NCI-H1105 (cell line): Measurements from ENCODE around the gene PAPSS2.

ENCODE experiments used
- DNase-seq: peaks from one replicate; lab custom pipeline; 2025; lab: John Stamatoyannopoulos, UW

Gene PAPSS2

DNA sequence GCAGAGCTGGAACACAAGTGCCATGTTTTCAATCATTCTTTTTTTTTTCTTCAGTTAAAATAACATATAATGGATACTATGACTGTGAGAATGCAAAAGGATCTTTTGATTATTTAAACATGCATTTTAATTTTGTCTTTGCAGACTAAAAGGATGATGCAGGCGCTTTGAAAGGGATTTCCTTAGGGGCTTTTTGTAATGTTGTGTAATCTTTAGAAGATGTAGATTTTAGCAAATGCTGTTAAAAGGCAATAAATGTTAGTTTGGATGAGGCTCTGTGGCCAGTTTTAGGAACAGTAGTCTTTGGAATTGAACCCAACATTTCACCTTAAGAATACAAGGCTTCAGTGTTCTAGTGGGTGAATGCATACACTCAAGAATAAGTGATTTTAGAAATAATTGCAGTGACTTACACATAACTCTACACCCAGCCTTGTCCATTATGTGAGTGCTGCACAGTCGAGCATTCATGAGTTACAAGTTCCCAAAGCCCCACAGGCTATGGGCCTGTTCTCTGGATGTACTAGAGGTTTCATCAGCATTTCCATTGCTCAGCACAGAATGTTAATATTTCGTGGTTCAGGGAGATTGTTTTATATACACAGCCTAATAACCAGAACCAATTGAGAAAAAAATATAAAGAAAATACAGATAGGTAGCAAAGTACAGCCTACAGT is 11.6 kb downstream of the PAPSS2 start:
- DNase-seq = no peak

DNA sequence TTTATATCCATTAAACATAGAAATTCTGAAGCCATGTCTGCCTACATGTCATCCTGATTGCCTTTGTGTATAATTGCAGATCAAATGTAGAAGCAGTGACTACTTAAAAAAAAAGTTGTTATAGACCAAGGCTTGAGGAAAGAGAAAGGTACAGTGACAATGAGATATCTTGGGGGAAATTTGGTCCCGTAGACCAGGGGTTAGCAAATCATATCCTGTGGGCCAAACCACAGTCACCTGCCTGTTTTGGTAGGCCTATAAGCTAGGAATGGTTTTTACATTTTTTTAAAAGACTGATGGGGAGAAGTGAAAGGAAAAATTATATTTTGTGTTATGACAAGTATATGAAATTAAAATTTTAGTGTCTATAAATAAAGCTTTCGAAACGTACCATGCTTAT is 12.9 kb downstream of the PAPSS2 start:
- no peak for DNase-seq

DNA sequence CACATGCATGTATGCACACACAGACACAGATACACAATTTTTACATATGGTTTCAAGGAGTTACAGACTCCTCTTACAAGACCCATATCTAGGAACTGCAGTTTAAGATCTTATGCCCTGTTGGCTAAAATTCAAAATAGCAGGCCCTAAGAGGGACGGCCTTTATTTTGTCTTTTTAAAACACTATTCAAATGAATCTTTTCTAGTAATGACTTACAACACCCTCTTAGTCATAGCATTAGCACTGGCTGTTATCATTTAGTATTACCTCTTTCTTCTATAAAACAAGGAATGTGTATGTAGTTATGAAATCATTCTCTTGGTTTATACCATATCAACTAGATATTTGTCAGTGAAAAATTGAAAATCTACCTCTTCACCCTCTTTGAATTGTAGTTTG is 15.3 kb downstream of the PAPSS2 start:
- no peak for DNase-seq

DNA sequence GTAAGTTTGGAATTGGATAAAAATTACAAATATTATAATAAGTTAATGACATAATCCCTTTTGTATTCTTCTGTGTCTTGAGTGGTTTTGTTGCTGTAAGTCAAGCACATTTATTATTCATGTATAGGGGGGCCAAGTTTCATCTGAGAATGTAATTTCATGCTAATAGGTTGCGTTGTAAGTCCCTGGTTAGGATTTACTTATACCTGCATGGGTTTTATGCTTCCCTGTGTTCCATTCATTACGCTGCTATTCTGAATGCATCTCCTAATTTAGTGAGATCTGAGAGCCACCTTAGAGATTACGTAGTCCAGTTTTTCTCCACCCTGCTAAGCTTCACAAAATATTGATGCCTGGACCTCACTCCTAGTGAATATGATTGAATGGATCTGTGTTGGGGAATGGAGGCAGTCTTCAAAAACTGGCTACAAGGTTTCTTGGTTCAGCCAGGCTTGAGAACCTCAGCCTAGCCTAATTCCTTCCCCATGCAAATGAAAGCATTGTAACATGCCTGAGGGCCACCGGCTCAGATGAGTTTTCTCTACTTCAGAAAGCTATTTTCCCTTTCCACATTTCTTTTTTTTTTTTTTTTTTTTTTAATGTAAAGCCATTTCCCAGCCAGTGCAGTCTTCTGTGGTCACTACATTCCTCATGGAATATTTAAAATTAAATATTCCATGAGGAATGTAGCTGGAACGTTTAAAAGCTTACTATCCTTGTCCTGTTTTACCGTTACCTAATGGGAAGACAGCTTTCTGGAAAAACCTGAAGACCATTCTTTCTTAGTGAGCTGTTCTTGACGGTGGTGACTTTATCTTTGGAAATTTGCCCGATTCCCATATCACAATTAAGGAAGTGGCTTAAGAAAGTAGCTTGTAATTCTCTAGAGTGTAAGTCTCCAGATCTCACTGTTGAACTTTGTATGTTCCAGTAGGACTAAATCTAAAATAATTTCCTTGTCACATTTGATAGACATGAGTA is 16.0 kb downstream of the PAPSS2 start:
- no peak for DNase-seq

DNA sequence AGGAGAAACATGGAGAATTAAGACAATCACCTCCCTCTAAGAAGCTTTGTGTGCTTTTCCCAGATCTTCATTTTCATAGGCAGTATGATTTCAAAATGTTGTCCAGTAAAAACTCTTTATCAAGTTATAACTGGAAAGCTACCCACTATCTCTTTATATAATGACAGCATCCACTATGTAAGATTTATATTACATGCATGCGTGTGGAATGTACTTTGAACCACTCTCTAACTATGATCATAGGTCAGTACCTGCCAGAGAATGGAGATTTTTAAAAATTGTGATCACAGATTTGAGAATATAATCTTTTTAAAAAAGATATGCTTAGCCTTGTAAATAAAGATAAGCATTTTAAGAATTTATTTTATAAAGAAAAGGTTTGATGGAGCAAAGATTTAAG is 17.9 kb downstream of the PAPSS2 start:
- no peak for DNase-seq

DNA sequence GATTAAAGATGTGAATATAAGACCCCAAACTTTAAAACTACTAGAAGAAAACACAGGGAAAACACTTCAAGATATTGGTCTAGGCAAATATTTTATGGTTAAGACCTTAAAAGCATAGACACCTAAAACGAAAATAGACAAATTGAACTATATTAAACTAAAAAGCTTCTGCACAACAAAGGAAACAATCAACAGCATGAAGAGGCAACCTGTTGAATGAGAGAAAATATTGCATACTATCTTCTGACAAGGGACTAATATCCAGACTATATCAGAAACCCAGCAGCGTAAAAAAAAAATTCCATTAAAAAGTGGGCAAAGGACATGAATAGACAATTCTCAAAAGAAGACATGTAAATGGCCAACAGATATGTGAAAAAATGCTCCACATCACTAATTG is 18.6 kb downstream of the PAPSS2 start:
- DNase-seq = no peak

DNA sequence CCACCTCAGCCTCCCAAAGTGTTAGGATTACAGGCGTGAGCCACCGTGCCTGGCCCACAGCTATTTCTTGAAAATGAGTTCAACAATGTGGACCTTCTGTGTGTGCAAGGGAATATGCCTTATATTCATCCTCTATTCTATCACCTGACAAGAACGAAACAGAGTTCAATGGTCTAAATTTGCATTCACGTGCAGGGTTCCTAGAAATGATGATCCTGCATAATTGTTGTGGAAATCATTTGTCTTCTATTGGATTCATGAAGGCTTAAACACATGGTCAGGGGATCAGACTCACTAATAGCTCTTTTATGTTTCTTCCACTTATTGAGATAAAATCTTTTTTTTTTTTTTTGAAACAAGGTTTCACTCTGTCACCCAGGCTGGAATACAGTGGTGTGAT is 23.7 kb downstream of the PAPSS2 start:
- DNase-seq = no peak

DNA sequence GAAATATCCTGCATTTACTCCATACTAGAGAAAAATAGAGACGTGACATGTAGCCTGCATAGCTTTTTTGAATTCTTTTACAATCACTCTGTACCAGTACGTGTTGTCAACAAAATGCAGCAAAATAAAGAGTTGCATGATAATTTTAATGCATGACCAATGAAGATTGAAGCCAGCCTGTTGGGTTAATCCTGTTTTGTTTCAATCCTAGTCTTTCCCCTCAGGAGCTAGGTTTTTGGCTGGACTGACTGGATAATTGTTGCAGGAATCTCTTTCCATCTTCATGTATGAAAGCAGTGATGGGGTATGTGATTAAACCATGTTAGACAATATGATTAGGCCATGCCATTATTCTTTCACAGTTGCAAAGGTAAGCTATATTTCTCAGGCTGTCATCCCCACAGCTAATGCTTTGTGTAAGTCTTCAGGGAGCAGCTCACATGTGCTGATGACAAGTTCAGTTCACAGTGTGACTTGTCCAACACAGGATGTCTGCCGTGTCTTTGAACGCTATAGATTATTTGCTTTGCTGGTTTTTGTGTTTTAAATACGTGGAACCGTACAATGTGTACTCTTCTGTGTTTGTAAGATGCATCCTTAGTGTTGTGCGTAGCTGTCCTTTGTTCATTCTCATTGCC is 24.4 kb downstream of the PAPSS2 start:
- DNase-seq = no peak

DNA sequence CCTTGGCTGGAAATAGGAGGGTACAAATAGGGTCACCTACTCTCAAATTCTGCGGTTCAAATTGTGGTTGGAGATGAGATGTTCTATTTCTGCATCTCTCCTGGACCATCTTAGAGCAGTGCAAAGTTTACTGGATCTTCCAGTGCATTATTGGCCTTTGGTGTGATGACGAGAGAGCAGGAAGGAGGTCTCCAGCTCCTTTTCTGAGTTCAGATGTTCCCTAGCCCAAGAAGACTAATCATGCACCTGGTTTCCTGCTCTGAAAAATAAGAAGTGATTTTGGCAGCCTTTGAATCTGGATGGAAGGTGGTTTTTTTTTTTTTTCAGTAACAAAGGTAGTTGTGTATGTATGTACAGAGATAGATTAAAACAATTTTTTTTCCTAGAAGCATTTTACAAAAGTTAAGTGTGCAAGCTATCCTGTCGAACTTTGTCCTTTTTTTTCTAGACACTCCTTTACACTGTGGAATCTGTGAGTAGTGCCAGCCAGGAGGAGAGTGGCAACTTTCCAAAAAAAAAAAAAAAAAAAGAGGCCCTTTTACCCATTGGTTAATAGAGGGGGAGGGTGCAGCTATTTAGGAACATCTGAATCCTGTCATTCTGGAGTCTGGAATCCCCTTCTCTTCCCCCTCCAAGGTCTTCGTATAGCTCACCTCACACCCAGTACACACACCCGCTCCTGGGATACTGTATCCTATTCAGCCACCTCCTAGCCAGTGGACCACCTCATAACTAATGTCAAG is 26.3 kb downstream of the PAPSS2 start:
- DNase-seq = no peak

DNA sequence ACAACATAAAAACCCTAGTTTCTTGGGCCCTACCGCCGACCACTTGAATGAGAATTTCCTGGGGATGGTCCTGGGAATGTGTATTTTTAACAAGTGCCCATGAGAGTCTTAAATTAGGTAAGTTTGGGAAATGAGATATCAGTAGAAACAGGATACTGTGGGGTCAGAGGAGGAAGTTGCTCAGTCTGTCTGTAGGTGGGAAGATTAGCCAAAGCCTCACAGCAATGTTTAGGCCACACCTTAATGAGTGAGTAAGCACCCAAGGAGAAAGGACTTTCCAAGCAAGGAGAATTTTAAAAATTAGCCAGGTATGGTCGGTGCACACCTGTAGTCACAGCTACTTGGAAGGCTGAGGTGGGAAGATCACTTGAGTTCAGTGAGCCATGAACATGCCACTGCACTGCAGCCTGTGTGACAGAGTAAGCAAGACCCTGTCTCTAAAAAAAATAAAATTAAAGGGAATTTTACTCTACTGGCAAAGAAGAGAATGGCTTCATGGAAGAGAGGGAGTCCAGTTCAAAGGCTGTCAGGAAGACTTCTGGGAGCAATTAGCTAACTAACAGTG is 31.9 kb downstream of the PAPSS2 start:
- DNase-seq = no peak

DNA sequence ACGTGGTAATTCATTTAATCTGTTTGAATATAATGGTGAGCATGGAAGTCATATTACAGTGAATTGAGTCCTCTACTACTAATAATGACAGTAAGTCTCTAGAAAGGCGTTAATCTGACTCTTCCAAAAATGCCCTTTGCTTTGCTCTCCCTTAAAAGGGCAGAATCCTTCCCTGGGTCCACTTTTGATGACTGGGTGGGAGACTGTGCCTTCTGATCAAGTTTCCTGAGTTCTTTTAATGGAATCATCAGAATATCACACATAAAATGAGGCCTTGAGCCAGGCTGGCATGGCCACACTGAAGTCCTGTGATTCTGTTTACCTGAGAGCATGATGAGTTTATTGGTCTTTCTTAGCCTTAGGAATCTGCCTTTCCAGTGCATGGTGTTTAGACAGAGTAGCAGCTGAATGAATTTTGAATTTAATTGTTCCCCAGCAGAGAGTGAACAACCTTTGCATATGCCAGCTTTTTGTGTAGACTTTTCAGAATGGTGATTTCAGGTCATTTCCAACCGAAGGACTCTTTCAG is 33.3 kb downstream of the PAPSS2 start:
- no peak for DNase-seq

DNA sequence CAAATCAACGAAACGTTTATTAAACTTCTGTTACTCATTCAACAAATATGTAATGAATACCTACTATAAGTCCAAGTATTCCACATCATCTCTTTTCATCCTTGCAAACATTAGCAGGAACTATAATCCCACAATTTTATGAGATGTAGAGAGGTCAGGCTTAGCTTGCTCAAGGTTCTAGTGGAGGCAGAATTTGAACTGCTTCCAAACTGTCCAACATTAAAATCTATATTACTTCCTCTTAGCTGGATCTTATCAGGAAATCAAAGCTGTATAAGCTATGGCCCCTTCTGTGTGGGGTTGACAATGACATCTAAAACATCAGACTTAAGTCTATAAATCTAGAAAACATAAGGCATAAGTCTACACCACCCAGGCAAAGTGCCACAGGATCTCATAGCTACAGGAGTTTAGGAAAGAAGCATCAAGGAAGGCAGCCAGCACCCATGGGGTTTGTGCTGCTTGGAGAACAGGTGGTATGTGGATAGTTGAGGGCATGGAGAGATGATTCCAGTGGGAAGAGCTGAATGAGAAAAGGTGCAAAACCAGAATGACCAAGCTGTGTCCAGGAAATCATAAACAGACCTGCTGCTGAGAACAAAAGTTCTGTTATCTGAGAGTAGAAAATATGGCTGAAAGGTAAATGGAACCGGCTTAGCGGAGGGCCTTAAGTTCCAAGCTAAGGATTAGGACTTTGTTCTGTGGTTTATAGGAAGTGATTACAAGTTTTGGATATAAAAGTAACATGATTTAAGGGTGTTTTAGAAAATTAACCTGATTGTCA is 34.5 kb downstream of the PAPSS2 start:
- DNase-seq = no peak

DNA sequence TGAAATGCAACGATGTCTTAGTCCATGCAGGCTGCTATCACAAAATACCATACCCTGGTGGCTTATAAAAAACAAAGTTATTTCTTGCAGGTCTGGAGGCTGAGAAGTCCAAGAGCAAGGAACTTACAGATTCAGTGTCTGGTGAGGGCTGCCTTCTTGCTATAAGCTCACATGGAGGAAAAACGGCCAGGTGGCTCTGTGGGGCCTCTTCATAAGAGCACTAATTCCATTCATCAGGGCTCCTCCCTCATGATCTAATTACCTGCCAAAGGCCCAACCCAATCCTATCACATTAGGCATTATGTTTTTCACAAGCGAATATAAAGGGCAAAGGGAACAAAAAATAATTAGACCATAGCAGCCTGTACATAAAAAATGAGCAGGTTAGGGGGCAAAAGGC is 35.4 kb downstream of the PAPSS2 start:
- DNase-seq = no peak

DNA sequence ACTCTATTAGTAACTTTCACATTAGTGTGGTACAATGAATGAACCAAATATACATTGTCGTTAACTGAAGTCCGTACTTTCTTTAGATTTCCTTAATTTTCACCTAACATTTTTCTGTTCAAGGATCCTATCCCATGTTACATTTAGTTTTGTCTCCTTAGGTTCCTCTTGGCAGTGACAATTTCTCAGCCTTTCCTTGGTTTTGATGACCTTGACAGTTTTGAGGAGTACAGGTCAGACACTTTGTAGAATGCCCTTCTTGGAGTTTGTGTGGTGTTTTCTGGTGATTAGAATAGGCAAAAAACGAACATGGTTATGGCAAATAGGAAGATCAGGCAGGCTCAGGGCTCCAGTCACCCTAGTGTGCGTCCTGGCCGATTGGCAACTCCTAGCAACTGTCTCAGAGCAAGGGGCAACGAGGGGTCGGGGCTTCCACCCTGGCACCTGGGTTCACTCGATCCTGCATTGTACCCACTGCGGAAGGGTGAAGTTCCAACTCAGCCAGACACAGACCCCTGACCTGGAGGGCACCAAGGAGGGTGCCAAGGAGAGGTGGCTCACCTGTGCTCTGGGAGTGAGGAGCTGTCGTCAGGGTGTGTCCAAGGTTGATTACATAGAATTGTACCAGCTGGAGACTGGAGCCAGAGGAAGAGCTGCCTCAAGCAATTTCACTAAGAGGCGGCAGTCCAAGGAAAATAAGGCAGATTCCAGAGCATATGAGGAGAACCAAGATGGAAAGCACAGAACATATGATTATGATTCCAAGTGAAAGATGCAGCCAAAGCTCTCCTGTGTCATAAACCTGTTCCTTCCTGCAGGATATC is 37.5 kb downstream of the PAPSS2 start:
- DNase-seq = no peak

DNA sequence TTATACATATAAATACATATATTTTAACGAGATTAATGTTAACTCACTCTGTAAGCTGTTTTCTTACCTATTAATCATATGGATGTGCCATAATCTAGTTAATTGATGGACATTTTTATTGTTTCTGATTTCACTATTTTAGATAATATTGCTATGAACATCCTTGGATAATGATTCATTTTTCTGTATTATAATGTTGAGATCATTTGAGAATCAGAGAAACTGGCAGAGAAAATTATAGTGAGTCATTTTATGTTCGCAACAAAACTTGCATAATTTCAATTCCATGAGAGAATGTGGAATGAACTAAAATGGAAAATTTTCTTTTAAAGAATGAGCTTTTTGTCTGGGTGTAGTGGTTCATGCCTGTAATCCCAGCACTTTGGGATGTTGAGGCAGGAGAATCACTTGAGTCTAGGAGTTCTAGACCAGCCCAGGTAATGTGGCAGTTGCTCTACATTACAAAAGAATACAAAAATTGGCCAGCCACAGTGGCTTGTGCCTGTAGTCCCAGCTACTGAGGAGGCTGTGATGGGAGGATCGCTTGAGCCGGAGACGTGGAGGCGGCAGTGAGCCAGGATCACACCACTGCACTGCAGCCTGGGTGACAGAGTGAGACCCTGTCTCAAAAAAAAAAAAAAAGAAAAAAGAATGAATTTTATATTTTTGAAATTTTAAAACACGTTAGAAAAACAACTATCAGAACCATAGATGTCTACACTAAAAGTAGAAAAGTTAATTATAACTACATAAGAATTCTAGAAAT is 40.5 kb downstream of the PAPSS2 start:
- no peak for DNase-seq

DNA sequence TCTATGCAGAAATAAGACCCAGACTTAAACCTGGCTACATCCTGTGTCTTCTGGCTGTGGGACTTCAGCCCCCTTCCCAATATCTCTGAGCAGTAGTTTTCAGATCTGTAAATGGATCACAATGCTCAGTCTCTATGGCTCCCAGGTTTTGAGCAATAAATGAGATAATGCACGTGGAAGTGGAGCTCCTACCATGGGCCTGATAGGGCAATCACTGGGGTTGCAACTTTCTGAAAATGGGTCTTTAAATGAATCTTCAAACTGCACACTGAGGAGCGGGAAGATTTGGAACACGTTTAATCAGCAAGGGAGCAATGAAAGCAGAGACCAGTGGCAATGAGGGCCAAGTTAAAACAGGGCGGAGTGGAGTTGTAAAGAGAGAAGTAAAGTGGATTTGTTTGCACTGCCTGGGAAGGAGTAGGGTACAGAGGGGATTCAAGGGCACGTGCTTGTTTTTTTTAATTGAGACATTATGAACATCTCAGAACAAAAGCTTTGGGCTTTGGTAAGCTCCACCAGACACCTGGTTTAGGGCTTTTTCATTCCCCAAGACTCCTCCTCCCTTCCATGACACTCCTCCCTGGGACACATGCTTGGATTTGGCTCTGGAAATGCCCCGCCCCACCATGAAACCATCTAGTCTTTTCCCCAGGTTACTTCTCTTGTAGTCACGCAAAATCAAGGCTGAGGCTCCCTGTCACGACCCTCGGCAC is 42.7 kb downstream of the PAPSS2 start:
- no peak for DNase-seq

DNA sequence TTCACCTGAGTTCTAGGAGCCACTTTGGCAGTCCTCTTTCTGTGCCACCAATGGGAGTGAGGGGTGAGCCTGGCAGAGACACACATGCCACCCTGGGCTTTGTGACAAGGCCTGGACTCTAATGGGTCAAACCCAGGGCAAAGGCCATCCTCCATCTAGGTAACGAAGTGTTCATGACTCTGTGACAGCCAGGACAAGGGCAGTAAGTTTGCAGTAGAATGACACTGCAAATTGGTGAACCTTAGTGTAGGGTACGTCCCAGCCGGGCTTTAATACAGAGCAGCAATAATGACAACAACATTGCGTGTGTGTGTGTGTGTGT is 43.3 kb downstream of the PAPSS2 start:
- DNase-seq = no peak

DNA sequence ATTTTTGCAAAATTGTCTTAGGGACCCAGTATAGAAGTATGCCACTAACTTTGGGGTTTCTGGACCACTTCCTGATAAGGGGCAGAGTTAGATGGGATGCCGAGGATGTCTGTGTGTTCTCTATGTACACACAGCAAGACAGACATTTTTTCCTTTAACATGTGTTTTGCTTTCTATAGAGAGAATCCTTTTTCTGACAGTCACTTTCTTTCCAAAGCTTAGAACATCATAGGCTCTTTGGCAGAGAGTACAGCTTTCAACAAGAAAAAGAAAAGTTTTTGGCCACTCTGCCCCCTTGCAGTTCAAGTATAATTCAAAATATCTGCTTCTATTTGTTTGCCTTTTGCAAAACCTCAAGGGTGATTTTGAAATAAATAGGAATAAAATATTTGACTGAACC is 44.1 kb downstream of the PAPSS2 start:
- no peak for DNase-seq

DNA sequence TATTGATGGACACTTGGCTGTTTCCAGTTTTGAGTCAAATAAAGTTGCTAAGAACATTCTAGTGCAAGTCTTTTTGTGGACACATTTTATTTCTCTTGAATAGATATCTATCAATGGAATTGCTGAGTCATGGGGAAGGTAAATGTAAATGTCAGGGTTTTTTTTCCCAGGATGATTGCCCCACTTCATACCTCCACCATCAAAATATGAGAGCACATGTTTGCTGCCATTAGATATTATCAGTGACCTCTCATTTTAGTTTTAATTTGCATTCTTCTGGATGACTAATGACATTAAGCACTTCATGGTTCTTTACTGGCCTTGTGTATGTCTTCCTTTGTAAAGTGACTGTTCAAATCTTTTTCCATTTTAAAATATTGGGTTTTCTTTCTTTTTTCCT is 45.7 kb downstream of the PAPSS2 start:
- DNase-seq = no peak
